GM12865 (cell line): ENCODE results near the gene KCTD16.
A peak's percentile ranks its signal among the peaks of the same experiment; 100 is the strongest.

Experiments
- DNase-seq: peaks from one replicate; pipeline ENCODE4 v3.0.0; 2010; ENCODE audit warnings: low read depth
- H3K4me3 ChIP-seq: 2 replicates; pipeline ENCODE4 v1.5.1; 2011; ENCODE audit warnings: mild to moderate bottlenecking, low read depth, low read length, control low read depth
- CTCF ChIP-seq: IDR thresholded peaks from 2 replicates; pipeline ENCODE4 v1.5.1; 2011; ENCODE audit warnings: low read length, control low read depth, low read depth, inconsistent platforms; ENCODE audit not compliant: insufficient read depth; ENCODE audit errors: missing control alignments

Gene KCTD16

GRCh38 chr5:144289277-144289676 is 118.6 kb downstream of the KCTD16 start:
- TF ChIP-seq CTCF, result no peak
- no peak overlapping the region for H3K4me3 ChIP-seq
- no peak for DNase-seq

- no peak for TF ChIP-seq CTCF
- no peak overlapping the region for H3K4me3 ChIP-seq
- no peak for DNase-seq
Observed at GRCh38 chr5:144292029-144292428, 121.4 kb downstream of the KCTD16 start.

- DNase-seq, result no peak
- no peak overlapping the region for H3K4me3 ChIP-seq
- TF ChIP-seq CTCF, result no peak
Observed at GRCh38 chr5:144295284-144295683, 124.6 kb downstream of the KCTD16 start.

DNA sequence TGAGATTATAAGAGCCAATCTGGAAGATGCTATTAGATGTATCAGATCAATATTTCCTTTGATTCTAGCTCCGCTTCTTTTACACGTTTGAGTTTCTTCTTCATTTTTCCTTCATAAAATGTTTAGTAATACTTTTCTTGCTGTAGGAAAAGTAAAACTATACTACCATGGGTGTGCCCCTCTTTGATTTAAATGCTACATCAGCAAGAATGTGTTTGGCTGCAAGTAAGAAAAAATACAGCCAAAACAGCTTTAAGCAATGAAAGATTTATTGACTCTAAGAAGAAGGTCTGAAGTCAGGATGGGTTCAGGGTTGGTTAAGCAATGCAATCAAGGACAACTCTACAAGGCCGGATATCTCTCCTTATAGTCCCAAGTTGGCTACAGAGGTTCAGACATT is 126.4 kb downstream of the KCTD16 start:
- DNase-seq, result no peak
- no peak overlapping the region for H3K4me3 ChIP-seq
- no peak for TF ChIP-seq CTCF

DNA sequence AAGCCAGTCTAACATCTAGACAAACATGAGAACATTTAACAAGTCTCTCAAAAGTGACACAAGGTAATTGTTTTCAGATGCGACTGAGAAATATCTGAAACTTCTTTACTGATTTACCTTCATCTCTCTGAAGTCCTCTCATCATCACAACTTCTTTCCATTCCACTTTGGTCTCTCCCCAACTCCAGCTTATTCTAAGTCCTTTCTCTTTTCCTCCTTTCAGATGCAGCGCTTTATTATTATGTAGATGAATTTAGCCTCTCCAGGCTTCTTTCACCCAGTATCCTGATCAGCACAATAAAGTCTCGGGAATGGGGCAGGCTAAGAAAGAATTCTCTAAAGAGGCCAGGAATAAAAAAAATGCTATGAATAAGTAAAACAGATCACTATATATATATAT is 128.0 kb downstream of the KCTD16 start:
- H3K4me3 ChIP-seq, result no peak overlapping the region
- no peak for TF ChIP-seq CTCF
- no peak for DNase-seq

DNA sequence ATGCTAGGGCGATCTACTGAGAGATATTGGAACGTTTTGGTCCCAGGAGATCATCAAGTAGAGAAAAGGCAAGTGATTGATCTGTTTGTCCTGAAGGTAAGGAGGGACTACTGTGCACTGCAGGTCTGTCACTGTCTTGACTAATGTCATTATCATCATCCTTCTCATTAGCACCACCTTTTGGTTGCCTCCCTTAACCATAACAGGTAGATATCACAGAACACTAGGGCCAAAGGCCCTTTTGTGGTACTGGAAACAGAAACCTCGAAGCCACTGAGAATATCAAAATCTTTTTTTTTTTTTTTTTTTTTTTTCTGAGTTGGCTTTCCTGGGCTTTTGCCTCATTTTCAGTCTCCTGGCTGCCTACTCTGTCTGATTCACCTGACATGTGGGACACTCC is 134.0 kb downstream of the KCTD16 start:
- DNase-seq, result peak; percentile 13
- H3K4me3 ChIP-seq, result no peak overlapping the region
- TF ChIP-seq CTCF, result no peak

DNA sequence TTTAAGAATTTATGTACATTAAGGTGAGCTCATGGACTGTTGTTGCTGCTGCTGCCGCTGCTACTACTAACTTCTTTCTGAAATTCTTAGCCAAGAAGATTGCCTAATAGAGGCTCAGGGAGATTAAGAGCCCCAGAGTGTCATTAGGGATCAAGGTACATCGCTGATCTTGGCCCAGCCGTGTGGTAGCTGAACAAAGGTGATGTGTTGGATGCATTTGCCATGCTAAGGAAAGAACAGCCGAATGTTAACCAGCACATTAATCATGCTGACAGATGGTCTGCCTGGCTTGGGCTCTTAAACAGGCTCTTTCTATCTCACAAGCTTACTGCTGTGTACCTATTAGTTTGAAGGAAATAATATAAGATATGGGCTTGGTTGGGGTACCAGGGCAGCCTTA is 137.1 kb downstream of the KCTD16 start:
- no peak overlapping the region for H3K4me3 ChIP-seq
- no peak for DNase-seq
- no peak for TF ChIP-seq CTCF
